Measurements from ENCODE around the gene PSG1. TPM values are rescaled to one million over a fixed set of nuclear protein-coding genes. Genes with fewer than 3 reads are reported as not detected.
"Not testable (repeated sequence)": the region's sequence is repeated elsewhere in the genome, so short reads cannot be mapped to it uniquely, and the experiment has no call there.

The PSG1 gene
- total RNA-seq, 1 experiment from 2014 or later = not detected

- in situ Hi-C loops (cut with HindIII; ENCODE audit: low pct_unique_long_range_greater_than_20kb, low sequenced_read_pairs); DNase-seq (ENCODE audit: low read depth): not testable (repeated sequence)
These were observed 10.9 kb upstream of the PSG1 start for GRCh38 chr19:42890446-42890845.

- DNase-seq (ENCODE audit: low read depth); in situ Hi-C loops (cut with HindIII; ENCODE audit: low pct_unique_long_range_greater_than_20kb, low sequenced_read_pairs): not testable (repeated sequence)
These were observed 8.4 kb upstream of the PSG1 start for GRCh38 chr19:42887876-42888445.

- in situ Hi-C loops (cut with HindIII; ENCODE audit: low pct_unique_long_range_greater_than_20kb, low sequenced_read_pairs); DNase-seq (ENCODE audit: low read depth): not testable (repeated sequence)
These were observed 3.2 kb upstream of the PSG1 start for GRCh38 chr19:42882730-42883129.

- DNase-seq (ENCODE audit: low read depth); in situ Hi-C loops (cut with HindIII; ENCODE audit: low pct_unique_long_range_greater_than_20kb, low sequenced_read_pairs): not testable (repeated sequence)
These were observed 2.5 kb upstream of the PSG1 start for GRCh38 chr19:42882010-42882409.

GRCh38 chr19:42881279-42881678 lies 1.8 kb upstream of the PSG1 start:
- in situ Hi-C loops (cut with HindIII; ENCODE audit: low pct_unique_long_range_greater_than_20kb, low sequenced_read_pairs); DNase-seq (ENCODE audit: low read depth): not testable (repeated sequence)

- in situ Hi-C loops (cut with HindIII; ENCODE audit: low pct_unique_long_range_greater_than_20kb, low sequenced_read_pairs); DNase-seq (ENCODE audit: low read depth): not testable (repeated sequence)
These were observed 1.1 kb upstream of the PSG1 start for GRCh38 chr19:42880621-42881020.

GRCh38 chr19:42876596-42876995 lies 2.9 kb downstream of the PSG1 start:
- DNase-seq (ENCODE audit: low read depth); in situ Hi-C loops (cut with HindIII; ENCODE audit: low pct_unique_long_range_greater_than_20kb, low sequenced_read_pairs): not testable (repeated sequence)

GRCh38 chr19:42875881-42876280 lies 3.6 kb downstream of the PSG1 start:
- in situ Hi-C loops (cut with HindIII; ENCODE audit: low pct_unique_long_range_greater_than_20kb, low sequenced_read_pairs); DNase-seq (ENCODE audit: low read depth): not testable (repeated sequence)

- peak; percentile 53 for DNase-seq (ENCODE audit: low read depth)
- in situ Hi-C loops (cut with HindIII; ENCODE audit: low pct_unique_long_range_greater_than_20kb, low sequenced_read_pairs) = not testable (repeated sequence)
These were observed 4.4 kb downstream of the PSG1 start for GRCh38 chr19:42874901-42875813.

- in situ Hi-C loops (cut with HindIII; ENCODE audit: low pct_unique_long_range_greater_than_20kb, low sequenced_read_pairs); DNase-seq (ENCODE audit: low read depth): not testable (repeated sequence)
These were observed 5.4 kb downstream of the PSG1 start for GRCh38 chr19:42874136-42874535.

GRCh38 chr19:42872608-42873007 lies 6.9 kb downstream of the PSG1 start:
- in situ Hi-C loops (cut with HindIII; ENCODE audit: low pct_unique_long_range_greater_than_20kb, low sequenced_read_pairs) = no loop called here

GRCh38 chr19:42857544-42857867 lies 22.0 kb downstream of the PSG1 start:
- in situ Hi-C loops (cut with HindIII; ENCODE audit: low pct_unique_long_range_greater_than_20kb, low sequenced_read_pairs) = no loop called here
- DNase-seq (ENCODE audit: low read depth) = no peak

More at GRCh38 chr19:42872608-42873007, 6.9 kb downstream of the PSG1 start:
- no peak for DNase-seq (ENCODE audit: low read depth)

GRCh38 chr19:42856866-42857543 lies 22.5 kb downstream of the PSG1 start:
- DNase-seq (ENCODE audit: low read depth); in situ Hi-C loops (cut with HindIII; ENCODE audit: low pct_unique_long_range_greater_than_20kb, low sequenced_read_pairs): not testable (repeated sequence)

- in situ Hi-C loops (cut with HindIII; ENCODE audit: low pct_unique_long_range_greater_than_20kb, low sequenced_read_pairs); DNase-seq (ENCODE audit: low read depth): not testable (repeated sequence)
These were observed 24.8 kb downstream of the PSG1 start for GRCh38 chr19:42854745-42855144.

- in situ Hi-C loops (cut with HindIII; ENCODE audit: low pct_unique_long_range_greater_than_20kb, low sequenced_read_pairs); DNase-seq (ENCODE audit: low read depth): not testable (repeated sequence)
These were observed 26.3 kb downstream of the PSG1 start for GRCh38 chr19:42853231-42853630.

GRCh38 chr19:42852821-42853220 lies 26.7 kb downstream of the PSG1 start:
- in situ Hi-C loops (cut with HindIII; ENCODE audit: low pct_unique_long_range_greater_than_20kb, low sequenced_read_pairs) = not testable (repeated sequence)

GRCh38 chr19:42851718-42852280 lies 27.7 kb downstream of the PSG1 start:
- in situ Hi-C loops (cut with HindIII; ENCODE audit: low pct_unique_long_range_greater_than_20kb, low sequenced_read_pairs); DNase-seq (ENCODE audit: low read depth): not testable (repeated sequence)

More at GRCh38 chr19:42852821-42853220, 26.7 kb downstream of the PSG1 start:
- peak; percentile 41 for DNase-seq (ENCODE audit: low read depth)

GRCh38 chr19:42850981-42851717 lies 28.4 kb downstream of the PSG1 start:
- in situ Hi-C loops (cut with HindIII; ENCODE audit: low pct_unique_long_range_greater_than_20kb, low sequenced_read_pairs) = no loop called here
- peak; percentile 90 for DNase-seq (ENCODE audit: low read depth)

Data from Caki2 (cell line).